SJSA1 (cell line): ENCODE data around the gene CCR5. TPM values are rescaled to one million over a fixed set of nuclear protein-coding genes. Genes with fewer than 3 reads are reported as not detected.
"Not testable (repeated sequence)": the region's sequence is repeated elsewhere in the genome, so short reads cannot be mapped to it uniquely, and the experiment has no call there.

ENCODE experiments used
- DNase-seq, 2 experiments: peaks; one replicate each; pipeline ENCODE4 v3.0.0-alpha.2; 2015 to 2020; ENCODE audit warnings: low spot score in 2 of 2, low read depth in 1 of 2
- H3K27ac ChIP-seq: fragments of 250-450 bp; sonication (Bioruptor Pico); 2 replicates; pipeline ENCODE4 v1.5.1; 2020; ENCODE audit warnings: mild to moderate bottlenecking, moderate library complexity
- H3K27me3 ChIP-seq: fragments of 250-450 bp; sonication (Bioruptor Pico); replicated peaks from 2 replicates; pipeline ENCODE4 v1.5.1; 2020; ENCODE audit warnings: mild to moderate bottlenecking, moderate library complexity
- H3K36me3 ChIP-seq: fragments of 250-450 bp; sonication (Bioruptor Pico); 2 replicates; pipeline ENCODE4 v1.5.1; 2020; ENCODE audit warnings: mild to moderate bottlenecking
- H3K4me1 ChIP-seq: fragments of 250-450 bp; sonication (Bioruptor Pico); replicated peaks from 2 replicates; pipeline ENCODE4 v1.6.1; 2021; ENCODE audit warnings: mild to moderate bottlenecking
- H3K4me3 ChIP-seq: fragments of 250-450 bp; sonication (Bioruptor Pico); 2 replicates; pipeline ENCODE4 v1.5.1; 2020; ENCODE audit warnings: mild to moderate bottlenecking
- H3K9me3 ChIP-seq: fragments of 250-450 bp; sonication (Bioruptor Pico); replicated peaks from 2 replicates; pipeline ENCODE4 v1.5.1; 2020; ENCODE audit warnings: mild to moderate bottlenecking
- total RNA-seq: library from RNA; depleted of rRNA; stranded (reverse); fragments of >200 nt; shearing (Covaris generic); gene quantifications from 2 replicates; pipeline ENCODE4 v1.2.3, GENCODE V29; 2014

The CCR5 gene
- total RNA-seq, 1 experiment from 2014 or later: not detected

DNA sequence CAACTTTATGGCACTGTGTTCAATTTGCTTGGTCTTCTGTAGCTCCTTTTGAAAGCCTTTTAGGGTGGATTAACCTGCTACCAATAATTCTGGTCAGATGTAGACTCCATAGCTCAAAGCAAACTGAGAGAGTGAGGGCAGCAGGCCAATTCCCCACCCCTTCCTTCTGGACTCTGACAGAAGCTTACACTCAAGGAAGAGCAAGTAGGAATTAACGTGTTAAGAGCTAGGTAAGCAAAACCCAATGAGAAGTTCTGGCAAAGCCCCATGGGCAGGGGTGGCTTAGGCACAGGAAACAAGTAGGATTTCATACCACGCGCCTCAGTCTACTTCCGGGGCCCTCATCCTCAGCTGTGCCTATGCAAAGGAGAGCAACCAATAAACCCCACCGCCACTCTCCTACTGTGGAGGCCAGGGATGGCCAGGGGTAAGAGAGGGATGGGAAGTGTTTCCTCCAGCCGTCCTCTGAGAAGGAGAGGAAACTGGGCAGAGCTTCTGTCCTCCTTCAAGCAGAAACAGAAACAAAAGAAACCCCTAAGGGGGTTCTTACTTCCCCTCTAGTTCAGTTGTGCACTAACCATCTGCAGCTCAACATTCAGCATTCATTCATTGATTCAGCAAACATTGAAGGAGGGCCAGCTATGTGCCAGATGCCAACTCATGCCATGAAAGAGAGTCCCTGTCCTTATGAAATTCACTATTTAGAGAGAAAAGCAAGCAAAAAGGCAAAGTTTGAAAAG lies 12.6 kb downstream of the CCR5 start:
- no peaks in the 10 kb centered on the region for H3K27me3 ChIP-seq

DNA sequence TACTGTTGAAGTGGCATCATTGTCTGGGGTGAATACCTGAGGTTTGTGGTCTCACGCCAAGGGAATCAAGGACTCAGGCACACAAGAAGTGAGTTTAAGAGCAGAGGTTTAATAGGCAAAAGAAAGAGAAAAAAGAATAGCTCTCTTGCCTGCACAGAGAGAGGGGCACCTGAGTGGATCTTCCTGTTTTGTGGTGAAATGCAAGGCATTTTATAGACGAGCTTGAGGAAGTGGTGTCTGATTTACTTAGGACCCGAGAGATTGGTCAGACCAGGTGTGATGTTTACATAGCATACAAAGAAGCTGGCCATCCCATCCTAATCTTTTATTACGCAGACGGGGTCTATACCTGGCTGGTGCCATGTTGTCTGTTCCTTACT lies 13.2 kb downstream of the CCR5 start:
- Histone ChIP-seq H3K36me3 (no peaks in the 10 kb centered on the region), H3K27me3 (no peaks in the 10 kb centered on the region), H3K4me3 (no peak overlapping the region), H3K27ac (no peak overlapping the region), H3K4me1 (peaks cover 24% of the 10 kb centered on the region), H3K9me3 (no peaks in the 10 kb centered on the region)
- DNase-seq: no peak

More for the DNA sequence above, 12.6 kb downstream of the CCR5 start:
- Histone ChIP-seq H3K27ac (no peak overlapping the region), H3K9me3 (no peaks in the 10 kb centered on the region), H3K36me3 (no peaks in the 10 kb centered on the region), H3K4me1 (peaks cover 24% of the 10 kb centered on the region), H3K4me3 (no peak overlapping the region)
- no peak for DNase-seq

DNA sequence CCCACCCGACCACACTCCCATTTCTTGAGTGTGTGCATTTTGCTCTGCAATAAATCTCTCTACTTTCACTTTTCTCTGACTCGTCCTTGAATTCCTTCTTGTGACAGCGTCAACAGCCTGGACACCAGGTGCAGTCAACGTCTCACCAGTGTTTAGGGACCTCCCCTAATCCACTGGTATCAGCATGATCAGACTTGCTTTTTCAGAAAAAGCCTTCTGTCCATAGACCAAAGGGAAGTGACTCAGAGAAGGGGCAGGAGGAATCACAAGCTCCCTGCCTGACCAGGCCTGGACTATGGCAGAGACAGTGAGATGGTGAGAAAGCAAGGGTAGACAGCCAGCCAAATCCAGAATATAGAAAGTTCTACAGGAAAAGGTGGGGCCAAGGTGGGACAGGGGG lies 15.5 kb downstream of the CCR5 start:
- Histone ChIP-seq H3K4me1 (peaks cover 14% of the 10 kb centered on the region), H3K36me3 (no peaks in the 10 kb centered on the region), H3K27me3 (no peaks in the 10 kb centered on the region), H3K4me3 (no peak overlapping the region), H3K27ac (no peak overlapping the region), H3K9me3 (no peaks in the 10 kb centered on the region)
- DNase-seq: no peak

DNA sequence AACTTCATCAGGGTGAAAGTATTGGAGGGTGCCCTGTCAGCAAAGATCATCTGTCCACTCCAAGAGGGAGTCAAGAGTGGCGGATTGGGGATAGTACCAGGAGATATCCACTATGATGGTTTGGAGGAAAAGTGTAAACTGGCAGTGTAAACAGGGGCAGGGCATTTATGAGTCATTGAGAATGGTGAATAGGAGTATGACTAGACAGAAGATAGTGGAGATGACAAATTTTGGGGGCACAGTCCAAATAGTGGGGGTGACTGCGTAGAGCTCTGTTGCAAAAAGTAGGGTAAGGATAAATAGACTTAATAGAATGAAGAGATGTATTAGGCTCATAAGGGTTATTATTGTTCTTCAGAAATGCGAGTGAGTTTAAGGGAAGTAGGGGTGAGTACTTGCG lies 18.1 kb downstream of the CCR5 start:
- H3K4me3 ChIP-seq, DNase-seq, H3K27ac ChIP-seq, H3K36me3 ChIP-seq, H3K27me3 ChIP-seq, H3K4me1 ChIP-seq, H3K9me3 ChIP-seq: not testable (repeated sequence)

DNA sequence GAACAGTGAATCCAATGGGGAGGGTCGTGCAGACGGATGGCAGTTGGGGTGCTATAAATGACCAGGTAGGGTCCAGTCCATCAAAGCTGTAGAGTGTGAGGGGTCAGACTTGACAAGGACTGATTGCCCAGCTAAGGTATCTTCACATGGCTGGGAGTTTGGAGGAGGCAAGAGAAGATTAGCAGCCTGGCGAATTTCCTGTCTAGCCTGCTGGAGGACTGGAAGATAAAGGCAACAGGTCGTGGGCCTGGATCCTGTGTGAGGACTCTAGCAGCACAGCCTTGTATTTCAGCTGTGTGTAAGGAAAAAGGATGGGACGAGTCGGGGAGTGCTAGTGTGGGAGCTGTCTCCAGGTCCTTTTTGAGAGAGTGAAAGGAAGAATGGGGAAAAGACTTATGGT lies 18.6 kb downstream of the CCR5 start:
- H3K4me3 ChIP-seq: no peak overlapping the region
- H3K36me3 ChIP-seq: no peaks in the 10 kb centered on the region
- H3K27ac ChIP-seq: no peak overlapping the region
- no peaks in the 10 kb centered on the region for H3K9me3 ChIP-seq
- no peaks in the 10 kb centered on the region for H3K27me3 ChIP-seq
- peaks cover 8% of the 10 kb centered on the region for H3K4me1 ChIP-seq
- DNase-seq: no peak

DNA sequence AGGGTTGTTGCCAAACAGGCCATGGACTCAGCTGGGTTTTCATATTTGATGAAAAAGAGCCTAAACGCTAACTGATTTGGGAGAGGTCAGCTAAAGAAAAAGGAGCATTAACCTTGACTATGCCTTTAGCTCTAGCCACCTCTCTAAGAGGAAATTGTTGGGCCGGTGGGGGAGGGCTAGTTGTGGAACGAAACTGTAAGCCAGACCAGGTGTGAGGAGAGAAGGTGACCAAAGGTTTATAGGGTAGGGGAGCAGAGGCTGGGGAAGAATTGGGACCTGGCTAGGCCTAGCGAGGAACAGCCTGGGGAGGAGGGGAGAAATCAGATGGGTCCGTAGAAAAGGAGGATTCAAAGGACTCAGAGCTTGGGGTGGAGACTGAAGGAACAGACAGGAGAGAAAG lies 20.8 kb downstream of the CCR5 start:
- not testable (repeated sequence) for H3K27me3 ChIP-seq, H3K4me3 ChIP-seq, DNase-seq, H3K4me1 ChIP-seq, H3K9me3 ChIP-seq, H3K27ac ChIP-seq, H3K36me3 ChIP-seq

DNA sequence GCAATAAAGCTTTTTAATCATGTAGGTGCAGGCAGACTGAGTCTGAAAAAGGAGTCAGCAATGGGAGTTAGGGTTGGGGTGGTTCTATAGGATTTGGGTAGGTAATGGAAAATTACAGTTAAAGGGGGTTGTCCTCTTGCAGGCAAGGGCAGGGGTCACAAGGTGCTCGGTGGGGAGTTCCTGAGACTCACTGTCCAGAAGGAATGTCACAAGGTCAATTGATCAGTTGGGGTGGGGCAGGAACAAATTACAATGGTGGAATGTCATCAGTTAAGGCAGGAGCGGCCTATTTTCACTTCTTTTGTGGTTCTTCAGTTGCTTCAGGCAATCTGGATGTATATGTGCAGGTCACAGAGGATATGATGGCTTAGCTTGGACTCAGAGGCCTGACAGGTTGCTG lies 22.3 kb downstream of the CCR5 start:
- H3K4me1 ChIP-seq: no peaks in the 10 kb centered on the region
- DNase-seq: no peak
- H3K9me3 ChIP-seq: no peaks in the 10 kb centered on the region
- H3K4me3 ChIP-seq: no peak overlapping the region
- no peaks in the 10 kb centered on the region for H3K27me3 ChIP-seq
- no peaks in the 10 kb centered on the region for H3K36me3 ChIP-seq
- H3K27ac ChIP-seq: no peak overlapping the region

DNA sequence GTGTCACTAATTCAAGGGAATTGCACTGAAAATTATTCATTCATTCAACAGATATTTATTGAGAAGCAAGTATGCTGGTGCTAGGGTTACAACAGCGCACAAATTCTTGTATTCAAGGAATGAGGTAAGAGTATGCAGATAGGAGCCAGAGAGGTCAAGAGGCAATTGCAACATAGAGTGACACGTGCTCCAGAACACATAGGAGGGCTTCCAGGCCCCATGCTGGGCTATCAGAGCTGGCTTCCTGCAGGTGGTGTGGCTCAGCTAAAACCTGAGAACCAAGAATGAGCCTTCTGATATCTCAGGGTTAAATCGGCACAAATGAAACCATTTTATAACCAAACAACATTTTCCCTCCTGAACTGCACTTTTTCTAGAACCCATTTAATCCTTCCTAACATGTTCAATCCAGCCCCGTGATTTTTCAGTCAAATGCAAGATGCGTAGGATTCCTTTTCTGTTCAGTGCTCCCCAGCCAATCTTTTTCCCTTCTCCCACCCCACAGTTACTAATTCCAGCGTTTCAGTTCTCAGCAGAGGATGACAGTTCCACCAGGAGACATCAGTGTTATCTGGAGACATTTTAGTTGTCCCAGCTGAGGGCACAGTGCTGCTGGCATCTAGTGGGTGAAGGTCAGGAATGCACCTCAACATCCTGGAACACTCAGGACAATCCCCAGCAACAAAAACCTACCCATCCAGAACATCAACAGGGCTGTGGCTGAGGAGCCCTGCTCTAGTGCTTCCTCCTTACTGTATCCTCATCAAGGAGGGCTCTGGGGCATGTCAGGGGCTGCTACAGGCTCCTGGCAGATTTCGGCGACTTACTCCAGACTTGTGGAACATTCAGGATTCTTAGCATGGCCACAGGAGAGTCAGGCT lies 23.0 kb downstream of the CCR5 start:
- H3K27me3 ChIP-seq: no peaks in the 10 kb centered on the region
- no peak overlapping the region for H3K4me3 ChIP-seq
- H3K27ac ChIP-seq: no peak overlapping the region
- H3K36me3 ChIP-seq: no peaks in the 10 kb centered on the region
- H3K4me1 ChIP-seq: no peaks in the 10 kb centered on the region
- no peaks in the 10 kb centered on the region for H3K9me3 ChIP-seq
- DNase-seq: no peak

DNA sequence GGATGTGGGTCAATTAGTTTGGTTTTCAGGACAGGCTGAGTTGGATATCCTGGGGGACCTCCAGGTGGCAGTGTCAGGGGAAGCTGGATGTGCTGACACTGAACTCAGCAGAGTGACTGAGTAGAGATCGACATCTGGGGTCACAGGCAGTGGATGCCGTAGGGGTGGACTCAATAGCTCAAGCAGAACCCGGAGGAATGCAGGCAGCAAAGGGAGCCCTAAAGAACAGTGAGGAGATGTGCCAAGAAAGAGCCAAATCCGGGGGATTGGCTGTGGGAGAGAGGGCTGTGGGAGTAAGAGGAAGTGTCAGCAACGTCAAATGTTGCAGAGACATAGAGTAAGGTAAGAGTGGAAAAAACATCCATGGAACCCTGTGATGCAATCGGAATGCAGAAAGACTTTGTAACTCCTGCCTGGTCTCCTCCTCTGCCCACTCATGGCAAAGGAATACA lies 24.5 kb downstream of the CCR5 start:
- no peak overlapping the region for H3K27ac ChIP-seq
- H3K4me1 ChIP-seq: peaks cover 12% of the 10 kb centered on the region
- H3K36me3 ChIP-seq: no peaks in the 10 kb centered on the region
- no peak overlapping the region for H3K4me3 ChIP-seq
- DNase-seq: no peak
- no peaks in the 10 kb centered on the region for H3K9me3 ChIP-seq
- H3K27me3 ChIP-seq: no peaks in the 10 kb centered on the region

DNA sequence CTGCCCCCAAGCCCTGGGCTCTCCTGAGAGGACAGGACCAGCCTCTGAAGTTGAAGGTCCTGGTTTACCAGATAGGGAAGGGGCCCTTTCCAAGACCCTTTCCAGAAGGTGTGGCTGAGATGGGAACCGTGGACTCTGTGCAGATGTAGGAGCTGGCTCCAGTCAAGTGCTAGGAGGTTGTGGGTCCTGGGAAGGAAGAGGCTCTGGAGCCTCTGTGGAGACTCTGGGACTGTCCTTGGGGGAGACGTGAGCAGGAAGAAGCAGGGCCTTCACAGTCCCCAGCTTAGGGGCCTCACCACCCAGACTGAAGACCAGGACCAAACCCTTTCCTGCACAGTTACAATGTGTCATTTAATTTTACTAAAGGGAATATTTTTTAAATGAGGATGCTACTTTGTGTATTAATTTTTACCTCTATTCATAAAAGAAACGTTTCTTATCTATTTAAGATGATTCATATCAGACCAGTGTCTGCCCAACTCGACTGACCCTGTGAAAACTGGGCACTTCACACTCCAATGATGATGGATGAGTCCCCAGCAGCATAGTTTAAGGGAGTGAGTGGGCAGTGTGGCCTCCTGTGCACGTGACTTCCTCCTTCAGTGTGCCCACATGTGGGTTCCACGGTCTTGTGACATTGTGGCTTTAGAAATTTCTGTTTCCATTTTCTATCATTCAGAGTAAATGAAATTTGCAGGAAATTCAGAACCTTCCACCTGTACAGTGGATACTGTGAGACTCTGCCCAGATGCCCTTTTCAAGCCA lies 25.2 kb downstream of the CCR5 start:
- Histone ChIP-seq H3K27ac (no peak overlapping the region), H3K4me3 (no peak overlapping the region)
- no peak for DNase-seq

DNA sequence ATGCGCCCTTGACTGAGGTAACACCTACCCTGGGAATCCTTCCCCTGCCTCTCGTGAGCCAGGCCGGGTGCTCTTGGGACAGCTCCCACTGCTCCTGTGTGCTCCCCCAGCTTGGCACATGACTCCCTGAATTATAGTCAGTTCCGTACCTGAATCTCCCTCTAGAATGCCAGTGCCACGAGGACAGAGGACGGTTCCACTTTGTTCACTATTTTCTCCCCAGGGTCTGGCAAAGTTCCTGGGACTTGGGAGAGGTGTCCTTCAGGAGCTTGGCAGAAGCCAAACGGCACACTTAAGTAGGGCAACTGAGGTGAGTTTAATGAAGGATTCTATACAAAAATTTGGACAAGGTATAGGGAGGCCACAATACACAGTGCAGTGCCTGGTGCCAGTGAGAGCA lies 26.4 kb downstream of the CCR5 start:
- Histone ChIP-seq H3K4me3 (no peak overlapping the region), H3K27me3 (no peaks in the 10 kb centered on the region), H3K4me1 (peaks cover 16% of the 10 kb centered on the region), H3K9me3 (no peaks in the 10 kb centered on the region), H3K27ac (no peak overlapping the region), H3K36me3 (no peaks in the 10 kb centered on the region)
- DNase-seq: no peak

More for the DNA sequence above, 25.2 kb downstream of the CCR5 start:
- Histone ChIP-seq H3K9me3 (no peaks in the 10 kb centered on the region), H3K36me3 (no peaks in the 10 kb centered on the region), H3K4me1 (peaks cover 16% of the 10 kb centered on the region), H3K27me3 (no peaks in the 10 kb centered on the region)

DNA sequence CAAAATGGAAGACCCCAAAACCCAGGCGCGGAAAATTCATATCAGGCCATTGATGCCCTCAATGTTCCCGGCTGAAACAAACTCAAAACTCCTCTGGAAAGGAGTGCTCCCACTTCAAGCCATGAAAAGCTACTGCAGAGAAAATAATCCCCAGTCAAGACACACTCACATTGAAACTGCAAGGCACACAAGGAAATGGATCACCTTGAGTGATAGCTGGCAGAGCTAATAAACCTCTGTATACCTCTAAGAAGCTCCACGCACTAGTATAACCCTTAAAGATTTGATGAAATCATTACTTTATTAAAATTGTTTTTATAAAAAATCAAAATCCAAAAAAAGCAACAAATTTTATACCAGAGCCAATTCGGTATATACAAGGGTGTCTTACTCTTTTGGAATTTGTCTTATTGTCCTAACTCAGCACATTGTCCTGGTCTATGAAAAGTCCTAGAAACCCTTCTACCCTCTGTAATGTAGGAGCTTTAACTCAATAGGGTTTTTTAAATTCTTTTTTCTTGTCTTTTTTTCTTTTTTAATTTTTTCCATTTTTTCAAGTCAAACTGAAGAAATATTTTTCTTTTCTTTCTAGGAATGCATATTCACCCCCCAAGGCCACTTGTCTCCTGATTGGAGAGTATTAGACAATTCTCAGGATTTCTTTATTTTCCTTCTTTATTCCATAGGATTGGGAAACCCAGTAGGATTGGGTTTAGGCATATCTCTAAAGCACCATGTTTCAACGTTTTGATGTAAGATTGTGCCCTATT lies 27.6 kb downstream of the CCR5 start:
- Histone ChIP-seq H3K27me3 (no peaks in the 10 kb centered on the region), H3K4me1 (peaks cover 16% of the 10 kb centered on the region), H3K4me3 (no peak overlapping the region), H3K27ac (no peak overlapping the region), H3K36me3 (no peaks in the 10 kb centered on the region), H3K9me3 (no peaks in the 10 kb centered on the region)
- DNase-seq: no peak

DNA sequence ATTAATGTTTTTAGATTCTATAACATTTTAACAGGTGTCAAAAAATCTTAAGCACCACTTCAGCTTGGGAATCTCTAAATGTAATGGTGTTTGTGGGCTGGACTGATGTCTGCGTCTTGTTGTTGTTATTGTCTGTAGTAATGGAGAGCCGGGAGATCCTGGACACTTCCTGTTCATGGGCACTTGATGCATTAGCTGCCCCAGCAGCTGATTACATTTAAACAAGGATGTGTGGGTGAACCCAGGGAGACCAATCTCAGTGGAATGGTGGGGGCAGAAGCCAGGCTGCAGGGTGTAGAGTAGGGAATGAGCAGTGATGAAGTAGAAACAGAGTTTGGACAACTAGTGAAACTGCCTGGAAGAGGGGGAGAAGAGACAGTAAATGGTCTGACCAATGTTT lies 28.4 kb downstream of the CCR5 start:
- H3K27ac ChIP-seq: no peak overlapping the region
- no peaks in the 10 kb centered on the region for H3K27me3 ChIP-seq
- peaks cover 16% of the 10 kb centered on the region for H3K4me1 ChIP-seq
- no peak overlapping the region for H3K4me3 ChIP-seq
- no peaks in the 10 kb centered on the region for H3K36me3 ChIP-seq
- DNase-seq: no peak
- no peaks in the 10 kb centered on the region for H3K9me3 ChIP-seq
